K562 (cell line): Measurements from ENCODE around the gene SYT6. TPM values are rescaled to one million over a fixed set of nuclear protein-coding genes. Genes with fewer than 3 reads are reported as not detected.

Experiments
- ATAC-seq: fragments of 200-7000 bp; cut with Tn5 transposase; 3 replicates; pipeline ENCODE4 v1.9.1; 2020; ENCODE audit warnings: moderate library complexity
- BruUV-seq: library from RNA; stranded (reverse); fragments of 400-500 nt; replicated peaks from 2 replicates; lab custom pipeline; 2021; lab: Mats Ljungman, UMichigan
- CTCF ChIA-PET: fragments of 300-600 bp; formaldehyde crosslinking; extraction: SDS; loops from one replicate; lab custom pipeline; 2021; ENCODE audit warnings: low intra/inter-chr PET ratio; lab: Yijun Ruan, JAX
- POLR2A ChIA-PET: fragments of 300-600, 350-650 bp; sonication (Branson Sonifier 250); formaldehyde crosslinking; extraction: SDS; loops from one replicate; lab custom pipeline; 2021; ENCODE audit warnings: antibody characterized with exemption, inconsistent platforms; lab: Yijun Ruan, JAX
- DNase-seq, 4 experiments: peaks; one replicate each; pipeline versions ENCODE4 v3.0.0 to v3.0.0-alpha.2; 2011 to 2018; ENCODE audit warnings: low spot score in 3 of 4, mixed read lengths in 3 of 4; ENCODE audit errors: extremely low read depth in 1 of 4
- FAIRE-seq: peaks from 2 replicates; lab custom pipeline; 2011; peaks lifted over from hg19 to GRCh38; lab: Jason Lieb, UNC
- H2AFZ ChIP-seq: 2 replicates; pipeline ENCODE4 v1.6.0; 2011; ENCODE audit warnings: low read depth, low read length, control low read depth, inconsistent platforms
- H3K27ac ChIP-seq: fragments of 200-600 bp; 3 replicates; pipeline ENCODE4 v1.8.0; 2011; ENCODE audit warnings: low read depth, mild to moderate bottlenecking, control low read depth, inconsistent platforms, low read length, moderate library complexity, mixed read lengths; ENCODE audit errors: extremely low read depth
- H3K27me3 ChIP-seq, 2 experiments: fragments of 300-600 bp in 1 of 2; 2 replicates in 1 of 2; 3 replicates in 1 of 2; pipeline versions ENCODE4 v1.6.0 to v1.8.0; 2011; ENCODE audit warnings: inconsistent platforms in 2 of 2, low read length in 2 of 2, mild to moderate bottlenecking in 1 of 2, mixed read lengths in 1 of 2, moderate library complexity in 1 of 2; ENCODE audit not compliant: control insufficient read depth in 2 of 2, insufficient read depth in 2 of 2
- H3K36me3 ChIP-seq: fragments of 300-600 bp; 3 replicates; pipeline ENCODE4 v1.8.0; 2011; ENCODE audit warnings: mild to moderate bottlenecking, low read length, inconsistent platforms; ENCODE audit not compliant: control insufficient read depth, insufficient read depth
- H3K4me1 ChIP-seq, 2 experiments: fragments of 200-600 bp in 1 of 2; replicated peaks in 1 of 2; 2 replicates in 1 of 2; 3 replicates in 1 of 2; pipeline versions ENCODE4 v1.5.1 to v1.8.0; 2011; ENCODE audit warnings: inconsistent platforms in 2 of 2, low read length in 2 of 2, mild to moderate bottlenecking in 1 of 2, mixed read lengths in 1 of 2, moderate library complexity in 1 of 2; ENCODE audit not compliant: control insufficient read depth in 2 of 2, insufficient read depth in 2 of 2
- H3K4me2 ChIP-seq: 2 replicates; pipeline ENCODE4 v1.6.1; 2011; ENCODE audit warnings: low read length, control low read depth, inconsistent platforms, mixed read lengths; ENCODE audit not compliant: insufficient read depth
- H3K4me3 ChIP-seq: fragments of 200-600 bp; sonication (generic), shearing (Covaris generic); 2 replicates; pipeline ENCODE4 v1.5.1; 2016; ENCODE audit warnings: control low read depth, inconsistent platforms
- H3K79me2 ChIP-seq: fragments of 200-600 bp; 3 replicates; pipeline ENCODE4 v1.8.0; 2011; ENCODE audit warnings: low read length, inconsistent platforms; ENCODE audit not compliant: control insufficient read depth, insufficient read depth
- H3K9ac ChIP-seq, 2 experiments: 2 replicates each; pipeline versions ENCODE4 v1.6.0 to v1.6.1; 2011; ENCODE audit warnings: low read depth in 2 of 2, low read length in 2 of 2, control low read depth in 1 of 2, inconsistent platforms in 1 of 2, mild to moderate bottlenecking in 1 of 2, mixed read lengths in 1 of 2; ENCODE audit not compliant: insufficient read depth in 1 of 2
- H3K9me1 ChIP-seq: one replicate; pipeline ENCODE4 v1.6.0; 2011; ENCODE audit warnings: inconsistent platforms, mild to moderate bottlenecking, low read length, moderate library complexity; ENCODE audit not compliant: control insufficient read depth, insufficient read depth
- H3K9me3 ChIP-seq: replicated peaks from 2 replicates; pipeline ENCODE4 v1.5.1; 2011; ENCODE audit warnings: low read depth, low read length, inconsistent platforms; ENCODE audit not compliant: control insufficient read depth, insufficient read depth
- H4K20me1 ChIP-seq: replicated peaks from 2 replicates; pipeline ENCODE4 v1.6.1; 2011; ENCODE audit warnings: low read length, inconsistent platforms, mixed read lengths; ENCODE audit not compliant: control insufficient read depth, insufficient read depth
- ARID4B ChIP-seq: sonication (generic); formaldehyde crosslinking; IDR thresholded peaks from 2 replicates; pipeline ENCODE4 v1.8.0; 2022; ENCODE audit warnings: mild to moderate bottlenecking, missing genetic modification reagents
- CBFA2T2 ChIP-seq: fragments of 450-650 bp; conservative IDR thresholded peaks from 2 replicates; pipeline ENCODE4 v1.6.1; 2017; ENCODE audit warnings: mild to moderate bottlenecking
- HDAC6 ChIP-seq: IDR thresholded peaks from 2 replicates; pipeline ENCODE4 v1.6.1; 2012; ENCODE audit warnings: low read depth, mild to moderate bottlenecking, control low read depth, inconsistent platforms, low read length, moderate library complexity
- NEUROD1 ChIP-seq: fragments of 150-350 bp; IDR thresholded peaks from 2 replicates; pipeline ENCODE4 v1.6.1; 2014; ENCODE audit warnings: borderline replicate concordance, low read length, low read depth; ENCODE audit not compliant: partially characterized antibody
- PKNOX1 ChIP-seq: fragments of 450-650 bp; IDR thresholded peaks from 2 replicates; pipeline ENCODE4 v1.6.1; 2016
- PPARD ChIP-seq: fragments of 250-450 bp; sonication (Bioruptor Pico); IDR thresholded peaks from 2 replicates; pipeline ENCODE4 v1.8.0; 2022; ENCODE audit warnings: inconsistent platforms, mild to moderate bottlenecking, moderate library complexity
- SMAD1 ChIP-seq: fragments of 150-350 bp; IDR thresholded peaks from 2 replicates; pipeline ENCODE4 v1.6.1; 2014; ENCODE audit warnings: low read length, low read depth; ENCODE audit not compliant: partially characterized antibody
- SMARCB1 ChIP-seq: IDR thresholded peaks from 2 replicates; pipeline ENCODE4 v1.6.1; 2011; ENCODE audit warnings: improper control_type of control experiment, low read depth; ENCODE audit not compliant: insufficient read length
- STAT5B ChIP-seq: fragments of 250-450 bp; sonication (Bioruptor Pico); IDR thresholded peaks from 2 replicates; pipeline ENCODE4 v1.8.0; 2021; ENCODE audit warnings: mild to moderate bottlenecking, inconsistent platforms
- TGIF2 ChIP-seq: sonication (generic); formaldehyde crosslinking; IDR thresholded peaks from 2 replicates; pipeline ENCODE4 v1.8.1; 2022; ENCODE audit warnings: mild to moderate bottlenecking, missing genetic modification reagents, moderate library complexity
- ZNF121 ChIP-seq: sonication (generic); formaldehyde crosslinking; conservative IDR thresholded peaks from 2 replicates; pipeline ENCODE4 v1.8.0; 2022; ENCODE audit warnings: missing genetic modification reagents
- ZNF408 ChIP-seq: fragments of 250-450 bp; sonication (Bioruptor Pico); IDR thresholded peaks from 2 replicates; pipeline ENCODE4 v1.4.0; 2020; ENCODE audit warnings: low read depth, mild to moderate bottlenecking, moderate library complexity
- WGBS: fragments of 100-300 bp; shearing (Covaris generic); methylation state at CpG from one replicate; pipeline ENCODE4 v1.1.6; 2016; ENCODE audit warnings: low coverage, mixed read lengths; ENCODE audit not compliant: insufficient coverage; ENCODE audit errors: missing lambda C conversion rate; 5-methylcytosine and 5-hydroxymethylcytosine counted together
- in situ Hi-C: fragments of 300-500 bp; cut with MboI; formaldehyde crosslinking; loops from 4 replicates; pipeline ENCODE4 v1.15.0; 2018; ENCODE audit warnings: inconsistent platforms, mixed read lengths
- intact Hi-C: fragments of 100-400 bp; cut with micrococcal nuclease; formaldehyde crosslinking; loops from 2 replicates; pipeline ENCODE4 v1.14.2; 2022
- polyA plus RNA-seq, 8 experiments: library from polyadenylated mRNA; depleted of rRNA in 4 of 8; stranded (reverse) in 5 of 8; unstranded in 3 of 8; fragments of >200 nt; fragmentation: Nextera tagmentation in 2 of 8; fragmentation: Illumina TruSeq in 1 of 8; extraction: Ambion mirVana in 2 of 8; extraction: Trizol in 1 of 8; gene quantifications; 2 replicates each; pipeline versions ENCODE4 v1.2.1 to v1.2.3, GENCODE V29; 2011 to 2014; ENCODE audit warnings: inconsistent platforms in 1 of 8, missing spikeins in 1 of 8
- total RNA-seq, 7 experiments: library from RNA; depleted of rRNA in 6 of 7; stranded (reverse); fragments of >200 nt in 6 of 7; fragmentation: Illumina TruSeq in 2 of 7; extraction: Trizol in 2 of 7; gene quantifications; 2 replicates each; pipeline versions ENCODE4 v1.2.1 to v1.2.3, GENCODE V29; 2011 to 2021; ENCODE audit warnings: low replicate concordance in 1 of 7
- TF ChIP-seq, protein P1 (sequence below): fragments of 450-650 bp; formaldehyde crosslinking; IDR thresholded peaks from 2 replicates; pipeline ENCODE4 v1.4.0; 2020; ENCODE audit warnings: mild to moderate bottlenecking, moderate library complexity
- TF ChIP-seq, protein P2 (sequence below): fragments of 250-450 bp; sonication (Bioruptor Pico); IDR thresholded peaks from 2 replicates; pipeline ENCODE4 v1.9.0; 2021; ENCODE audit warnings: mild to moderate bottlenecking

Gene SYT6
- total and polyA plus RNA-seq, 9 of the 15 experiments (the other 6 are each of a cell fraction or from before 2014, with no cell fraction given), result 0.06 TPM; not detected in 8

DNA sequence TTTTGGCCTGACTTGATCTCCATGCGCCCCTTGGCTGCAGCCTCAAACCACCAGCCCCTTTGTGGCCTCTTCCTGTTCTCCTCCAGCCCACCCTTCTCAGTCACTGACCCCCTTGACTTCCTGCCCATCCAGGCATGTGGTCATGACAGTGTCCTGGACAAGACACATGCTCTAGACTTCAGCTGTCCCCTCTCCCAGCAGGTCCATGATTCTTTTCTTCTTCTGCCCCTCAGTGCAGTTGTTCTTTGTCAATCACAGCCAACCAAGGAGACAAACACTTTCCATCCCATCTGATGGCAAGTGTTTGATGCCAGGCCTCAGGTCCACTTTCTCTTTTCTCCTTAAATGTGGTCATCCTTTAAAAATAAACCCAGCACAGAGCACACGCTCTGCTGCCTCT is 49.7 kb downstream of the SYT6 start:
- FAIRE-seq, result no peak
- Histone ChIP-seq H3K9me3 (no peaks in the 10 kb centered on the region), H3K9ac (no peak overlapping the region), H2AFZ (no peak overlapping the region), H3K9me1 (no peaks in the 10 kb centered on the region), H3K4me3 (no peak overlapping the region), H3K79me2 (no peaks in the 10 kb centered on the region), H3K4me2 (no peak overlapping the region), H3K4me1 (peaks cover 0 to 3% of the 10 kb centered on the region in 2 experiments; a peak in 1 of 5 replicates), H4K20me1 (no peaks in the 10 kb centered on the region), H3K36me3 (no peaks in the 10 kb centered on the region), H3K27ac (no peak overlapping the region), H3K27me3 (peaks cover 12 to 50% of the 10 kb centered on the region in 2 experiments)
- ChIA-PET POLR2A (no interaction called here), CTCF (no interaction called here)
- BruUV-seq, result no TSS peak
- TF ChIP-seq ARID4B (no peak), ZNF408 (no peak), PPARD (CRISPR knock-in tag) (no peak), ZNF121 (CRISPR knock-in tag) (no peak), SMAD1 (no peak), PKNOX1 (no peak), HDAC6 (no peak), CBFA2T2 (no peak), TGIF2 (CRISPR knock-in tag) (no peak), STAT5B (no peak), SMARCB1 (no peak), NEUROD1 (no peak)
- TF ChIP-seq, protein P1, sequence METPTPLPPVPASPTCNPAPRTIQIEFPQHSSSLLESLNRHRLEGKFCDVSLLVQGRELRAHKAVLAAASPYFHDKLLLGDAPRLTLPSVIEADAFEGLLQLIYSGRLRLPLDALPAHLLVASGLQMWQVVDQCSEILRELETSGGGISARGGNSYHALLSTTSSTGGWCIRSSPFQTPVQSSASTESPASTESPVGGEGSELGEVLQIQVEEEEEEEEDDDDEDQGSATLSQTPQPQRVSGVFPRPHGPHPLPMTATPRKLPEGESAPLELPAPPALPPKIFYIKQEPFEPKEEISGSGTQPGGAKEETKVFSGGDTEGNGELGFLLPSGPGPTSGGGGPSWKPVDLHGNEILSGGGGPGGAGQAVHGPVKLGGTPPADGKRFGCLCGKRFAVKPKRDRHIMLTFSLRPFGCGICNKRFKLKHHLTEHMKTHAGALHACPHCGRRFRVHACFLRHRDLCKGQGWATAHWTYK (CRISPR knock-in tag), result no peak
- TF ChIP-seq, protein P2, sequence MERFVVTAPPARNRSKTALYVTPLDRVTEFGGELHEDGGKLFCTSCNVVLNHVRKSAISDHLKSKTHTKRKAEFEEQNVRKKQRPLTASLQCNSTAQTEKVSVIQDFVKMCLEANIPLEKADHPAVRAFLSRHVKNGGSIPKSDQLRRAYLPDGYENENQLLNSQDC (CRISPR knock-in tag), result no peak
- DNase-seq, result no peak
- in situ Hi-C loops, result no loop called here
- WGBS, result 4% methylated on average over 2 of the region's 2 CpGs
- intact Hi-C loops, result loop anchor here (10.0 kb wide), 1 partner anchor 129 kb away; the partner anchor contains the start of gene OLFML3
- no peak for ATAC-seq
